HG03432 (cell line): ENCODE measurements around the gene PCDH15.
"Not testable (repeated sequence)": the region's sequence is repeated elsewhere in the genome, so short reads cannot be mapped to it uniquely, and the experiment has no call there.

Source experiments
- ATAC-seq: cut with Tn5 transposase; IDR thresholded peaks from one replicate; pipeline ENCODE4 v1.9.1; 2021; ENCODE audit warnings: mild to moderate bottlenecking, moderate library complexity; ENCODE audit not compliant: unreplicated experiment

PCDH15 gene

DNA sequence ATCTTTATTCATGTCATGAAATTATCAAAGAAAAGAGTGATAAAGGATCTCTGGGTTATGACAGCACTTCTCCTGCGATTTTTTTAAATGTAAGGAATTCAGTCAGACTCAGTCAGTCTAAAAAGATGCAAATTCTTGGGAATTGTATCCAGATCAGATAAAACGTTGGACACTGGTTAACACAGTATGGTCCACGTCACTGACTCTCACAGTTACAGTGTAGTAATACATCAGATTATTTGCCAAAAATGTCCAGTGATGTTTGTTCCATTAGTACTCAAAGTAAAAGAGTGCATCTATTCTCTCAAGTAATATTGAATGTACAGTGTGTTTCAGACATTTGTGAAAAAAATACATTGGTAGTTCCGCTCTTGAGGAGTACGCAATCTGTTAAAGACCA lies 224.5 kb downstream of the PCDH15 start:
- no peak for ATAC-seq

DNA sequence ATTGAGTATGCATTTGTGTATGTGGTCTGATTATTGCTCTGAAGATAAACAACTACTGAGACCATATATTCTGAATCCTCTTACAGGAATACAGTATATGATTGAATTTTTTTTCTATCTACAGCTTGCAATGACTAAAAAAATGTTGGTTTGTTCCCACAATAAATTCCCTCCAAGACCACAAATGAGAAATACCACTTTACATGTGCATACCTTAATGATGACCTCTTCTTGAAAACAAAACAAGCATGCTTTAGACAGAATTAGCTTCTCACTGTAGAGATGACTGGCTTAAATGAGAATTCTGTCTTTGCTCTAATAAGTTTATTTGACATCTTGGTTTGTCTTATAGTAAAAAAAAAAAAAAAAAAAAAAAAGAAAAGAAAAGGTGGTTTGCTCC lies 241.5 kb downstream of the PCDH15 start:
- ATAC-seq = no peak

GRCh38 chr10:54554028-54554427 lies 247.0 kb downstream of the PCDH15 start:
- ATAC-seq = no peak

DNA sequence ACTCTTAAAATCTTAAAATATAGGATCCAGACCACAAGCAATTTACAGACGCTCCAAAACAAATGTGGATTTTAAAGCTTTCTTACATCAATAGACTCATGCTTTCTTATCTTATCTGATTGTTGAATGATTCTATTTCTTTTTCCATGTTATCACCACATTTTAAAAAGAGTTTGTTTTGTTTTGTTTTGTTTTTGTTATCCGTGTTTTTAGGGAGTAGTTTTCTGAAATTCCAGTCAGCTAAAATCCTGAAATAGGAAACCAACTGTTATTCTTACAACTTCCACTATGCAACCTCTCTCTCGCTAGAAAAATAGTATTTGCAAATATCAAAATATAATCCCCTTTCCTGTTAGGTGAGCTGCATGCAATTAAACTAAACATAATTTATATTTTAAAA lies 251.0 kb downstream of the PCDH15 start:
- ATAC-seq = no peak

DNA sequence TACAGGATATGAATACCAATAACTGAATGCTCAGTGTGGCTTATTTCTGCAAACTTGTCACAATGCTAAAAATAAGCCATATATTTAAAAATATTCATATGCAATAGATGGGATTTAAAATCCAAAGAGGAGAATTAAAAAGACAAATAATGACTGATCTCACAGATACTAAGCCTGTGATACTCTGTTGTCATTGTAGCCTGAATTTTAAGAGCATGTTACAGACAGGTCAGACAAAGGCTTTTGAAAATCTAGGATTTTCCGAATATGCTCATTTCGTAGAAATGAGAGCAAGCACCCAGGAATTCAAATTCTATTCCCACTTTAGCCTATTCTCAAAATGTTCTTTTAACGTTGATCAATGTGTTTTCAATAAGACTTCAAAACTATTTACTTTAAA lies 269.7 kb downstream of the PCDH15 start:
- ATAC-seq = no peak

DNA sequence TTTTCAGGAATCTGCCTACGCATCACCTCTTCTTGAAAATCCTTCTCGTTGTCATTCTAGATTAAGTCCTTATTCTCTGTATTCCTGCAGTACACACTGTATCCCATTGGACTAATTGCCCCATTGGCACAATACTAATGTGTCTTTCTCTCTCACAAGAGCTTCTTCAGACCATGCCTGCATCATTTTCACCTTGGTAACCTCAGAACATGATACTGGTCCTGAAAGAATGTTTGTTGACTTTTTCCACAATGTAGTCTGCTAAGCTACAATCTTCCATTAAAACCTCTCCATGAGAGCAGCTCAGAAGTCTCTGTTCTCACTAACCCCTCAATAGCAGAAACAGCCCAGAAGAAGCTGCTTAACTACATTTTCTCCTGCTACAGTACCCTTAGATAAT lies 270.7 kb downstream of the PCDH15 start:
- no peak for ATAC-seq

GRCh38 chr10:54525816-54526215 lies 275.2 kb downstream of the PCDH15 start:
- no peak for ATAC-seq

DNA sequence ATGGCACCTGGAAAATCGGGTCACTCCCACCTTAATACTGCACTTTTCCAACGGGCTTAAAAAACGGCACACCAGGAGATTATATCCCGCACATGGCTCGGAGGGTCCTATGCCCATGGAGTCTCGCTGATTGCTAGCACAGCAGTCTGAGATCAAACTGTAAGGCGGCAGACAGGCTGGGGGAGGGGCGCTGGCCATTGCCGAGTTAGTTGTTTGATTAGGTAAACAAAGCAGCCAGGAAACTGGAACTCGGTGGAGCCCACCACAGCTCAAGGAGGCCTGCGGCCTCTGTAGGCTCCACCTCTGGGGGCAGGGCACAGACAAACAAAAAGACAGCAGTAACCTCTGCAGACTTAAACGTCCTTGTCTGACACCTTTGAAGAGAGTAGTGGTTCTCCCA lies 285.8 kb downstream of the PCDH15 start:
- ATAC-seq = not testable (repeated sequence)

GRCh38 chr10:54503863-54504262 lies 297.2 kb downstream of the PCDH15 start:
- ATAC-seq = no peak

DNA sequence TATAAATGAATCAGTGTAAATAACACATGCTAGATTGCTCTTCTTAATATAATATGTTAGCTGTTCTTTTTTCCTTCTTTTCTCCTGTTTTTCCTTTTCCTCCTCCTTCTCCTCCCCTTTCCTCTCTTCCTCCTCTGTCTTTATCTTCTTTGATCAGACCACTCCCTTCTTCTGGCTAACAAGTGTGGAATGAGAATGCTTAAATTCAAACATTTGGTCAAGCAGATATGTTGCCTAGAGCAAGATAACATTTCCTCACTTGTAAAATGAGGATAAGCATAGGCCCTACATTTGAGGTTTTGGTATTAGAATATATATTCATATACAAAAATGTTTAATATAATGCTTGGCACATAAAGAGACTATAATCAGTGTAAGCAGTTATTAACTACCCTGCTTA lies 299.1 kb downstream of the PCDH15 start:
- no peak for ATAC-seq

GRCh38 chr10:54496852-54497251 lies 304.2 kb downstream of the PCDH15 start:
- no peak for ATAC-seq

DNA sequence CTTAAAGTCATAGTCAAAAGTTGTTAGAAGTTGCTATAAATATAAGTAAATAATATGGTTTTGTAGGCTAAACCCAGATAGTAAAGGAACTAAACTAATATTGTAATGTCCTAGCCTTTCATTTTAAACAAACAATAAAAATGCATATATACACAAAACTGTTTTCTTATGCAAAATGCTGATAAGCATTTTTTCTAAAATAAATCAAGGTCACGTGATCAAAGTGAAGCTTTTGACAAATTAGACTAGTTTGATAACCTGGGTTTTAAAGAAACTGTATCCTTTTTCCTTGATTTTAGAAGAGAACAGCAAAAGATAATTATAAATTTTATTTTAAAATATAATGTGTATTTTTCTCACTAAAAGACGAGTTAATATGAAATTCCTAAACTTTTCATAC lies 313.3 kb downstream of the PCDH15 start:
- no peak for ATAC-seq

DNA sequence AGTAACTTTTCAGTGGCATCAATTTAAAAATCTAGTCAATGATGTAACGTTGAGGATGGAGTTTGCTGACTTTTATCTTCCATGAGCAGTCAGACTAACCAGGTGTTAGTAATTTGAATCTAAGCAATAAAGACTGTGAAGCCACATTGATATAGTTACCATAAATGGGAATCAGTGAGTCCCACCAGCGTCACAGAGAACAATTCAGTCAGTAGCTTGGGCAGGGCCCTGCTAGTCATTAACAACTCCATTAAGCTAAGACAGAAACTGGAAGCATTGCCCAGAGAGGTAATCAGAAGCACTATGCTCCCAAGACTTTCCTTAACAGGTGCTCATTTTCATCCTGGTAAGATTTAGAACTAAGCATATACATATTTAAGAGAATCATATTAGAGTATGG lies 315.1 kb downstream of the PCDH15 start:
- ATAC-seq = no peak

GRCh38 chr10:54484186-54484585 lies 316.8 kb downstream of the PCDH15 start:
- peak; percentile 59 for ATAC-seq

- ATAC-seq = no peak
Measured at GRCh38 chr10:54478601-54479000, 322.4 kb downstream of the PCDH15 start.

GRCh38 chr10:54477738-54478137 lies 323.3 kb downstream of the PCDH15 start:
- no peak for ATAC-seq

DNA sequence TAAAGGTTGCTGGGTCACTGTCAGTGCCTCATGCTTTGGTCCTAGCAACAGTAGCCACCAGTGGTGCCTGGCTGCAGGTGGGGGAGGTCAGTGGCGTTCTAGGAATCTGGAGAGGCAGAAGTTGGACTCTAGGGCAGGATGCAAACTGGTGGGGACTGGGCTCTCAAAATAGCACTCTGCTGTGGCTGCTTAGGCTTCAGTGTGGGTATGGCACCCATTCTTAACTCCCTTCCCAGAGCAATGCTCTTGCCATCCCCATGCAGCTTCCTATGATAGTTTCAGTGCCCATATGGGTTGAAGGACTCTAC lies 330.8 kb downstream of the PCDH15 start:
- no peak for ATAC-seq

GRCh38 chr10:54469587-54470323 lies 331.3 kb downstream of the PCDH15 start:
- no peak for ATAC-seq

GRCh38 chr10:54454271-54454670 lies 346.8 kb downstream of the PCDH15 start:
- ATAC-seq = no peak

GRCh38 chr10:54449056-54449455 lies 352.0 kb downstream of the PCDH15 start:
- no peak for ATAC-seq

- no peak for ATAC-seq
Measured at GRCh38 chr10:54444170-54444569, 356.9 kb downstream of the PCDH15 start.

DNA sequence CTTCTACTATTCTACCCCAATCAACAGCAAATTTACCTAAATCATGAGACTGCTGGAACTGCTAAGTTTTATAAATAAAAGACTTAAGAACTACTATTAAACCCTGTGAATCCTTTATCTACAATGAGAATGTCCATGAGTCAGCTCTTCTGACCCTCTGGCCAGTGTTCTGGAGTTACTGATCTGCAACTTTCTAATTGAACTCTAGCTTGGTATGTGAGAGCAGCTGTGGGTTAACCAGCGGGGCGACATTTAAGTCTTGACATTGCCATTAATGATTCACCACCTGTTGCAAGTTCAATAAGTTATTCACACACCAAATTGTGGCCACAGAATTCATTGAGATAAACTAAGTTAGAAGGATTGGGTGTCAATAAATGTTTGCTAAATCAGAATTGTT lies 359.8 kb downstream of the PCDH15 start:
- no peak for ATAC-seq

DNA sequence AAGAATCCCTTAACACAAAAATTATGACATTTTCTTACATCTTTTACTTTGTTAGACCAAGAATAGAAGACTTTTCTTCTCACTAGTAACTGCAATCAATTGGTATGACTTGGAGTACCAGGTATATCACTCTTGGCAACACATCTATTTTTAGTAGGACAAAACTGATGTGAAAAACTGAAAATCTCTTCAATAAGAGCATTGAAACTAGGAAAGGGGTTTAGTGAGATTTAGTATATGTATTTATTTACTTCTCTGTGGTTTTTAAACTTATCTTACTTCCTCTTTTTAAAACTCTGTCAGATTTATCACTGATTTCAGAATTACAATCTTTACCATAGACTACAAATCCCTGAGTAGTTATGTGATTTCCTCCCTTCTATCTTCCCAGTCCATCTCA lies 366.2 kb downstream of the PCDH15 start:
- no peak for ATAC-seq
